HCT116 (cell line): Measurements from ENCODE around the gene THRB.

Experiments used
- EZH2 ChIP-seq: fragments of 200-600 bp; sonication (generic); IDR thresholded peaks from 2 replicates; pipeline ENCODE4 v1.6.1; 2017; ENCODE audit warnings: antibody characterized with exemption, mixed run types
- MAX ChIP-seq: IDR thresholded peaks from 2 replicates; pipeline ENCODE4 v1.6.1; 2012

GRCh38 chr3:24390169-24391130 lies 104.2 kb downstream of the THRB start:
- TF ChIP-seq MAX, result no peak
- TF ChIP-seq EZH2, result no peak
